ENCODE measurements around the gene GRIN2C. TPM values are rescaled to one million over a fixed set of nuclear protein-coding genes. Genes with fewer than 3 reads are reported as not detected.

GRIN2C gene
- total and polyA plus RNA-seq, 9 of the 15 experiments (the other 6 are each of a cell fraction or from before 2014, with no cell fraction given) = under 0.01 to 0.33 (median 0.10) TPM; not detected in 2

DNA sequence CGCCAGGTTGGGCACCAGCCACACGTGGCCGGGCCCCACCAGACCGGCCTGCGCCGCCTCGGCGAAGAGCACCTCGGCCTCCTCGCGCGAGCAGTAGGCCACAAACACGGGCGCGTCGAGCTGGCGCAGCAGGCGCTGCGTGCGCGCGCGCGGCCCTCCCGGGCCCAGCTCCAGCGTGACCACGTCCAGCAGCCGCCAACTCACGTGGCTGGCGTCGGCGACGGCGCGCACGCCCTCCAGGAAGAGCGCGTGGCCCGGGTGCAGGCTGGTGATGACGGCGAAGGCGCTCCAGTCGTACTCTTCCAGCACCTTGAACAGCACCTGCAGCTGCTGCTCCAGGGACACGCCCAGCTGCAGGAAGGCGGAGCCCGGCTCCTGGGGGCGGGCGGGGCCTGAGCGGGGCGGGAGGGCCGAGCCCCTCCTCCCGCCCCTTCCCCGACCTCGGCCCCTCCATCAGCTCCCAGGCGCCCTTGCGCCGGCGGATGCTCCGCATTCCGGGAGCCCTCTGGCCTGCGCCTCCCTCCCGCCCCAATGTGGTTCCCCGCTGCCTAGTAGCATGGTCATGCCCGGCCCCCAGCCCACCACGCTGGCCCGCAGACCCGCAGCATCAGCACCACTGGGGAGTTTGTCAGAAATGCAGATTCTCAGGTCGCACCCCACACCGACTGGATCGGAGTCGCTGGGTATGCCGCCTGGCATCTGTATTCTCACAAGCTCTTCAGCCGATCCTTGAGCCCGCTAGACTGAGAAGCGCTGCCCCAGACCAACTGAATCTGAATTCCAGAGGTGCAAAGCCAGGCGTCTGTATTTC, 7.2 kb downstream of the GRIN2C start (continued):
- TF ChIP-seq TEAD1 (CRISPR knock-in tag; IDR thresholded peaks at IDR 0.05) (peak in 1 of 2 experiments; percentile 76; a peak in 1 of 4 replicates), ZNF121 (CRISPR knock-in tag; conservative IDR thresholded peaks at IDR 0.05) (no peak)

- Histone ChIP-seq H3K27ac (ENCODE audit: extremely low read depth, low read depth, low read length) (no peak overlapping the region), H4K20me1 (replicated peaks; ENCODE audit: control insufficient read depth, insufficient read depth, low read length) (0 out of 2 replicates have a peak, but pooled peaks cover 3% of the 10 kb centered on the region), H3K79me2 (ENCODE audit: control insufficient read depth, insufficient read depth, low read length) (no peaks in the 10 kb centered on the region), H3K4me2 (ENCODE audit: insufficient read depth, low read length) (no peak overlapping the region), H3K4me1 (replicated peaks in 1 of 2; ENCODE audit: control insufficient read depth in 2 of 2, insufficient read depth in 2 of 2, low read length in 2 of 2) (peaks cover 0 to 35% of the 10 kb centered on the region in 2 experiments; a peak in 2 of 5 replicates), H3K36me3 (ENCODE audit: control insufficient read depth, insufficient read depth, low read length) (no peaks in the 10 kb centered on the region), H2AFZ (ENCODE audit: low read depth, low read length) (no peak overlapping the region), H3K9ac (ENCODE audit: insufficient read depth in 1 of 2, low read depth in 2 of 2, low read length in 2 of 2) (no peak overlapping the region; a peak in 1 of 4 replicates), H3K27me3 (ENCODE audit: control insufficient read depth in 2 of 2, insufficient read depth in 2 of 2, low read length in 2 of 2) (peaks cover 0 to 37% of the 10 kb centered on the region in 2 experiments; a peak in 2 of 5 replicates), H3K9me1 (ENCODE audit: control insufficient read depth, insufficient read depth, low read length) (peaks cover 4% of the 10 kb centered on the region), H3K9me3 (replicated peaks; ENCODE audit: control insufficient read depth, insufficient read depth, low read depth, low read length) (no peaks in the 10 kb centered on the region), H3K4me3 (no peak overlapping the region)
- intact Hi-C loops (cut with micrococcal nuclease) (loop anchor here (5.0 kb wide), 1 partner anchor 109 kb away; no protein-coding TSS in a partner anchor), in situ Hi-C loops (cut with MboI) (no loop called here)
- BruUV-seq (replicated peaks) = no TSS peak
- FAIRE-seq = no peak
- 48% methylated on average over 27 of the region's 29 CpGs for WGBS (ENCODE audit: insufficient coverage, low coverage, missing lambda C conversion rate)
- no peak for TF ChIP-seq TAF15 (IDR thresholded peaks at IDR 0.05; ENCODE audit: low read depth, low read length)
- TF ChIP-seq POLR2G (IDR thresholded peaks at IDR 0.05; ENCODE audit: low read depth, low read length) = 0 out of 2 replicates have a peak, but pooled peaks have one; percentile 38
- POLR2A ChIA-PET = interaction anchor here (0.6 to 2.5 kb wide), 6 partner anchors 11 to 134 kb away, joined by 3 to 17 read pairs (median 3); partner anchors contain the start of gene FDXR
- ATAC-seq = no peak
- DNase-seq (ENCODE audit: extremely low read depth in 1 of 4, low spot score in 3 of 4) = no peak
- CTCF ChIA-PET (ENCODE audit: low intra/inter-chr PET ratio) = no interaction called here
These were observed 8.0 kb downstream of the GRIN2C start for GRCh38 chr17:74851612-74852236.

Measured in K562 (cell line).